PC-9 (cell line): Measurements from ENCODE around the gene MGAT3.

ENCODE experiments used
- CTCF ChIP-seq: fragments of 200-600 bp; sonication (generic); conservative IDR thresholded peaks from 2 replicates; pipeline ENCODE4 v1.6.1; 2017; ENCODE audit warnings: mixed run types, antibody characterized with exemption, mild to moderate bottlenecking, moderate library complexity
- EZH2 ChIP-seq: fragments of 200-600 bp; sonication (generic); IDR thresholded peaks from 2 replicates; pipeline ENCODE4 v1.8.0; 2017; ENCODE audit warnings: antibody characterized with exemption, low read depth

DNA sequence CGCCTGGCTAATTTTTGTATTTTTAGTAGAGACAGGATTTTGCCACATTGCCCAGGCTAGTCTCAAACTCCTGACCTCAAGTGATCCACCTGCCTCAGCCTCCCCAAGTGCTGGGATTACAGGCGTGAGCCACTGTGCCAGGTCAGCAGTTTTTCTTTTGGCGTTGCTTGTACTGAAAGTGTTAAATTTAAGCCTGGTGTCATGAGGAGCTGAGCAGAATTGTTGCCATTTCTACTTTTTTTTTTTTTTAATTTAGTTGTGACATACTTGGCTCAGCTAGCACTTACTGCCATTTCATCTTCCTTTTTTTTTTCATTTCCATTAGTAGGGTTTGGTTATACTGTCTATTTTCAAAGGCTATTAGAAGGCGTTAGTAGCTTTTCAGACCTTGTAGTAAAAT lies 46.5 kb upstream of the MGAT3 start:
- TF ChIP-seq EZH2 (no peak), CTCF (no peak)
